ENCODE measurements around the gene SUPT3H.

The SUPT3H gene

DNA sequence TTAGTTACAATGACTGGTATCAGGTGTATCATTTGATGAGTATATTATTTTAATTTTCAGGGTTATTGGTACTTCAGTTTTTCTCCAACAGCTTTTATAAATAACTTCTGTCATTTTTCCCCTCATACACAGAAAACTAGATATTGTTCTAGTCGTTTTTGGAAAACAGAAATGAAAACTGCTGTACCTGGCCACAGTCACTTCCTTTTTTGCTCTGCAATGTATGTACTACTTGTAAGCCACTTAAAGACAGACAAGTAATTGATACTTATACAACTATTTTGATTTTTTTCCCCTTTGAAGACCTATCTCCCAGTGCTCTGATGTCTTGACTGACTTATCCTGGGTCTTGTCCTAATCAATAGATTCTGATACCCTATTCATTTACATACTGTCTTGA, 268.2 kb downstream of the SUPT3H start:
- H3K27ac ChIP-seq, result no peak overlapping the region
- DNase-seq (ENCODE audit: low spot score), result no peak
- TF ChIP-seq, protein P1, sequence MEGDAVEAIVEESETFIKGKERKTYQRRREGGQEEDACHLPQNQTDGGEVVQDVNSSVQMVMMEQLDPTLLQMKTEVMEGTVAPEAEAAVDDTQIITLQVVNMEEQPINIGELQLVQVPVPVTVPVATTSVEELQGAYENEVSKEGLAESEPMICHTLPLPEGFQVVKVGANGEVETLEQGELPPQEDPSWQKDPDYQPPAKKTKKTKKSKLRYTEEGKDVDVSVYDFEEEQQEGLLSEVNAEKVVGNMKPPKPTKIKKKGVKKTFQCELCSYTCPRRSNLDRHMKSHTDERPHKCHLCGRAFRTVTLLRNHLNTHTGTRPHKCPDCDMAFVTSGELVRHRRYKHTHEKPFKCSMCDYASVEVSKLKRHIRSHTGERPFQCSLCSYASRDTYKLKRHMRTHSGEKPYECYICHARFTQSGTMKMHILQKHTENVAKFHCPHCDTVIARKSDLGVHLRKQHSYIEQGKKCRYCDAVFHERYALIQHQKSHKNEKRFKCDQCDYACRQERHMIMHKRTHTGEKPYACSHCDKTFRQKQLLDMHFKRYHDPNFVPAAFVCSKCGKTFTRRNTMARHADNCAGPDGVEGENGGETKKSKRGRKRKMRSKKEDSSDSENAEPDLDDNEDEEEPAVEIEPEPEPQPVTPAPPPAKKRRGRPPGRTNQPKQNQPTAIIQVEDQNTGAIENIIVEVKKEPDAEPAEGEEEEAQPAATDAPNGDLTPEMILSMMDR (IDR thresholded peaks at IDR 0.05), result no peak
- no peak overlapping the region for H3K4me3 ChIP-seq

DNA sequence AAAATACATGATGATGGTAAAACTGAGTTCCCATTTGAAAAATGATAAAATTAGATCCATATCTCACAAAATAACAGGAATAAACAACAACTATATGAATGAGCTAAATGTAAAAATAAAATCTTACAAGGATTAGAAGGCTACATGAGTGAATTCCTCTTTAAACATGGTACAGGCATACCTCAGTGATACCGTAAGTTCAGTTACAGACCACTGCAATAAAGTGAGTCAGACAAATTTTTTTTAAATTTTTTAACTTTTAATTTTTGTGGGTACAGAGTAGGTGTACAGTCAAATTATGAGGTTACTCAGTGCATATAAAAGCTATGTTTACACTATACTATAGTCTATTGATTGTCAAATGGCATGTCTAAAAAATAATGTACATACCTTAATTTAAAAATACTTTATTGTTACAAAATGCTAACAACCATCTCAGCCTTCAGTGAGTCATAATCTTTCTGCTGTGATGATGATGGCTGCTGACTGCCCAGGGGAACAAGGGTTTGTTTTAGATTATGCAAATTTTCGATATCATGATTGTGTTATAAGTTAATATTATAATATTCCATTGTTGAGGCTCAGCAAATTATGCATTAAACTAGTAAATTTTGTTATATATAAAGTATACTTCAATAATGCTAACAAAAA, 272.4 kb downstream of the SUPT3H start:
- Histone ChIP-seq H3K27ac (no peak overlapping the region), H3K4me3 (no peak overlapping the region)
- TF ChIP-seq, protein P1 (IDR thresholded peaks at IDR 0.05), result no peak
- DNase-seq (ENCODE audit: low spot score), result no peak

DNA sequence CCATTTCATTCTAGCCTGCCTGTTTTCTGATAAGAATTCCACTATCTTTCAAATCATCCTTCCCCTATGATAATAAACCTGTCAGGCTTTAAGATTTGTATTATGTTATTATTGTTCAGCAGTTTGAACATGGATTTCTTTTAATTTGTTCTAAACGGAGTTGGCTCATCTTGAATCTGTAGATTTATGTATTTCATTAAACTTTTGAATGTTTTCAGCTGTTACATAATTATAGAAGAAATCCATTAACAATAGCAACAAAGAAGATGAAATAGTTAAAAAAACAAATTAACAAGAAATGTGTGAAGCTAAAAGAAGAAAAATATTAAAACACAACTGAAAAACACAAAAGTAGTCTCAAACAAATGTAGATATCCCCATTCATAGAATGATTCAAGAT, 273.3 kb downstream of the SUPT3H start:
- Histone ChIP-seq H3K27ac (no peak overlapping the region), H3K4me3 (no peak overlapping the region)
- no peak for DNase-seq (ENCODE audit: low spot score)
- TF ChIP-seq, protein P1 (IDR thresholded peaks at IDR 0.05), result no peak

DNA sequence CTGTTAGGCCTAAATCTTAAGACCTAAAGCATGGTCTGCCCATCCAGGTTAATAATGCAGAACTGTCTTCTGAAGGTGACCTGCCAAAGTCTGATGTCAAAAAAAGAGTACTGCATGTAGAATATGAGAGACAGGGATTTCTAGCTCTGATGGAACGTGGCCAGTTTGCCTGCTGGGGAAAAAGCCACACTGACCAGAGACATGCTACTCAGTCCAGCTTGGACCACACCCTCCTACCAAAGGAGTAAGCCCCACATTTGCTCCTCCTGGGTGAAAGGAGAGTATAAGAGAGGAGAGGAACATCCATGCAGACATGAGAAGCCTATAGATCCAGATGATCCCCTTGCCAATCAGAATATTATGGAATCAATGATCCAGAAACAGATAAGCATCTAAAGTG, 279.5 kb downstream of the SUPT3H start:
- no peak overlapping the region for H3K4me3 ChIP-seq
- TF ChIP-seq, protein P1 (IDR thresholded peaks at IDR 0.05), result no peak
- H3K27ac ChIP-seq, result no peak overlapping the region
- DNase-seq (ENCODE audit: low spot score), result no peak

DNA sequence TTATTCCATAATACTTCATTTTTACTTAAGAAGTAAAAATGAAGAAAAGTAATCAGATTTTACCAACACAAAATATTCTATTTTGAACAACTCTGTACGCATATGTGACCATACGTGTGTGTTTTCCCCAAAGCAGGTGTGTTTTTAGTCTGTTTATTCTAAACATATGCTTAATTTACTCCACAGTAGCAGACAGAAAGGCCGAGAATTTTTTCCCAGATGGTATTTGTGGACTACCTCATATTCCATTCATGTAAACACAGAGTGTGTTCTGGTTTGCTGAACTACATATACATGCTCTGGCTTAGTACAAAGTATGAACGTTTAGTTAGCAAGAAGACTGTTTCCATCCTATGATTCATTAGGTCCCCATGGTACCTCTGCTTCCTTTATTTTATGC, 282.9 kb downstream of the SUPT3H start:
- TF ChIP-seq, protein P1 (IDR thresholded peaks at IDR 0.05), result no peak
- no peak for DNase-seq (ENCODE audit: low spot score)
- Histone ChIP-seq H3K27ac (no peak overlapping the region), H3K4me3 (no peak overlapping the region)

DNA sequence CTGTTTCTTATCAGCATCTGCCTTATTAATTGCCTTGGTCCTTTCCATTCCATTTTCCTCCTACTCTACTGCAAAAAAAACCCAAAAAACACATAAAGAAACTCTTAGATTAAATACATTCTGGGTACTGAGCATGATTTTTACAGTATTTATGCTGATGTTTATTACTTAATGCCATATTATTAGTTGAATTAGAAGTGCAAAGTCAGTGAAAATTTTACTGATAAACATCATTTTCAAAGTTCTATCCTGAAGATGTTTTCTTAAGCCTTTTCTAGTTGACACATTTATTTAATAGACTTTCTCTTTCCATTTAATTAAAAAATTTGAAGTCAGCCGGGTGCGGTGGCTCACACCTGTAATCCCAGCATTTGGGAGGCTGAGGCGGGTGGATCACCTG, 285.6 kb downstream of the SUPT3H start:
- TF ChIP-seq, protein P1 (IDR thresholded peaks at IDR 0.05), result no peak
- H3K27ac ChIP-seq, result no peak overlapping the region
- no peak for DNase-seq (ENCODE audit: low spot score)
- H3K4me3 ChIP-seq, result no peak overlapping the region

DNA sequence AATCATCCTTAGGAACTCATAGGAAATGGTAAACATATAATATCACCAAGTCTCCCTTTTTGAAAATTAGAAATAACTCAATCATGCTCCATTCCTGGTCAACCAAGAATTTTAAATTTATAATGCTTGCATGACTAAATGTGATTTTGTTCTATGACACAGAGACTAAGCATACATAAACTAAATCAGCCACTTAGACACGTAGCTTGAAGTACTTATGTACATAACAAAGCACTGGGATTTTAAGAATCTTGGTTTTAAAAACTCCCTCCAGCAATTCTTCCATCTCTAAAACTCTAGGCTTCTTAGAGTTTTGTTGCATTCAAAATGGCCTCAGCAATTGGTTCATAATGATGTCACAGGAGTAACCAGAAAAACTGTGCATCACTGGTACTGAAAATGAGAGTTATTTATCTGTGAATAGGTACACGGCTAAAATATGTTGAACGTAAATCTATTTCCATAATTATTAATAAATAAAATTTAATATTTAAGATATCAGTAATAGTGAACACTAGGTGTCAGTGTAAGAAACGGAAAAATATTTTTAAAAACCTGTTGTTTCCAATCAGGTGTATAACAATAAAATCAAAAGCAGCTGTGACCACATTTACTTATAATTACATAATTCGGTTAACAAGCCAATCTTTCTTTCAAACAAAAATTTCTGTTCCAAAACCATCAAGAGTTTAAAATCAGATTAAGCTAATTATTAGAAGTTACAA, 291.2 kb downstream of the SUPT3H start:
- no peak overlapping the region for H3K27ac ChIP-seq
- DNase-seq (ENCODE audit: low spot score), result no peak
- TF ChIP-seq, protein P1 (IDR thresholded peaks at IDR 0.05), result no peak
- no peak overlapping the region for H3K4me3 ChIP-seq
